Ectodermal cell (in vitro differentiated cells): Measurements from ENCODE around the gene GIPC3.
"Not testable (repeated sequence)": the region's sequence is repeated elsewhere in the genome, so short reads cannot be mapped to it uniquely, and the experiment has no call there.

ENCODE experiments used
- H3K27ac ChIP-seq: 2 replicates; pipeline ENCODE4 v1.7.0; 2013; ENCODE audit warnings: mild to moderate bottlenecking, low read depth, low read length; ENCODE audit not compliant: insufficient read depth, poor library complexity, severe bottlenecking
- H3K27me3 ChIP-seq: 2 replicates; pipeline ENCODE4 v1.7.0; 2013; ENCODE audit warnings: mild to moderate bottlenecking, low read length; ENCODE audit not compliant: insufficient read depth, control insufficient read depth, poor library complexity, severe bottlenecking
- H3K36me3 ChIP-seq: one replicate; pipeline ENCODE4 v1.7.0; 2013; ENCODE audit warnings: low read length; ENCODE audit not compliant: control insufficient read depth, insufficient read depth
- H3K4me1 ChIP-seq: one replicate; pipeline ENCODE4 v1.7.0; 2013; ENCODE audit warnings: low read length; ENCODE audit not compliant: control insufficient read depth, insufficient read depth
- H3K4me3 ChIP-seq: 2 replicates; pipeline ENCODE4 v1.7.0; 2013; ENCODE audit warnings: low read depth, low read length, control low read depth; ENCODE audit not compliant: insufficient read depth
- H3K9me3 ChIP-seq: 2 replicates; pipeline ENCODE4 v1.7.0; 2013; ENCODE audit warnings: mild to moderate bottlenecking, low read length, moderate library complexity; ENCODE audit not compliant: control insufficient read depth
- WGBS, 2 experiments: methylation state at CpG; one replicate each; pipeline ENCODE4 v1.1.7; 2013; ENCODE audit warnings: missing lambda C conversion rate in 2 of 2; 5-methylcytosine and 5-hydroxymethylcytosine counted together

Gene GIPC3

DNA sequence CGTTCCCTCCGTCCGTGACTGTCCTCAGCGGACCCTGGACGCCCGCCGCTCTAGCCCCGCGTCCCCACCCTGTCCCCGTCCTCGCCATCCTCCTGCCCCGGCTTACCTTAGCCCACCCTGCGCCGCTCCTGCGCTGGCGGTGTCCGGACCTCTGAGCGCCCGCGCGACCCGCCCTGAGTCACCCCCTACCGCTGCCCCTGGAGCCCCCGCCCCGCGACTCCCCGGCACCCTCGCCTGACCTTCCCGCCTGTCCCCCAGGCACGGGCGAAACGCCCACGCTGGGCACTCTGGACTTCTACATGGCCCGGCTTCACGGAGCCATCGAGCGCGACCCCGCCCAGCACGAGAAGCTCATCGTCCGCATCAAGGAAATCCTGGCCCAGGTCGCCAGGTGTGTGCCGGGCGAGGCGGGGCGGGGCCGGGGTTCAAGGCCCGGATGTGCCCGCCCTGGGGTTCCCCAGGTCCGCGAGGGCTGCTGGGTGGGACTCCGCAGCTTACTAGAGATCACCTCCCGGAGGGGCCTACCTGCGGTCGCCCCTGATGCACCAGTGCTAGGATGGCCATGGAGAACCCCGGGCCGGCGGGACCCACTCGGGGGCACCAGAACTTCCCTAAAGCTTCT, 7.4 kb upstream of the GIPC3 start:
- Histone ChIP-seq H3K9me3 (no peaks in the 10 kb centered on the region), H3K4me3 (no peak overlapping the region), H3K4me1 (peaks cover 9% of the 10 kb centered on the region), H3K36me3 (no peaks in the 10 kb centered on the region), H3K27ac (no peak overlapping the region), H3K27me3 (peaks cover 34% of the 10 kb centered on the region)
- WGBS, 2 experiments, result 50% methylated on average over 60 of the region's 60 CpGs

DNA sequence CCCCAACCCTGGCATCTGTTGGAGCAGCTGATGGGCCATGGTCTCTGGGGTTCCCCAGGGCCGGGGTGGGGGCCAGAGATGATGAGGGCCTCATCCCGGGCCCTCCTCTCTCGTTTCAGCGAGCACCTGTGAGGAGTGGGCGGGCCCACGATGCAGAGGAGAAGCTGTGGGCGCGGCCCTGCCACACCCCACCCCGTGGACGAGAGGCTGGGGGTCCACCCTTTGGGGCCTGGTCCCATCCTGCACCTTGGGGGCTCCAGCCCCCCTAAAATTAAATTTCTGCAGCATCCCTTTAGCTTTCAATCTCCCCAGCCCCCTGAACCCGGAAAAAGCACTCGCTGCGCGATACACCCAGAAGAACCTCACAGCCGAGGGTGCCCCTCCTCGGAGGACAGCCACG, 6.9 kb upstream of the GIPC3 start:
- H3K27ac ChIP-seq, result no peak overlapping the region
- H3K4me3 ChIP-seq, result no peak overlapping the region
- H3K9me3 ChIP-seq, result no peaks in the 10 kb centered on the region
- peaks cover 38% of the 10 kb centered on the region for H3K27me3 ChIP-seq
- WGBS, 2 experiments, result 82 to 83% methylated on average over 17 of the region's 17 CpGs
- H3K4me1 ChIP-seq, result peaks cover 9% of the 10 kb centered on the region
- H3K36me3 ChIP-seq, result no peaks in the 10 kb centered on the region

DNA sequence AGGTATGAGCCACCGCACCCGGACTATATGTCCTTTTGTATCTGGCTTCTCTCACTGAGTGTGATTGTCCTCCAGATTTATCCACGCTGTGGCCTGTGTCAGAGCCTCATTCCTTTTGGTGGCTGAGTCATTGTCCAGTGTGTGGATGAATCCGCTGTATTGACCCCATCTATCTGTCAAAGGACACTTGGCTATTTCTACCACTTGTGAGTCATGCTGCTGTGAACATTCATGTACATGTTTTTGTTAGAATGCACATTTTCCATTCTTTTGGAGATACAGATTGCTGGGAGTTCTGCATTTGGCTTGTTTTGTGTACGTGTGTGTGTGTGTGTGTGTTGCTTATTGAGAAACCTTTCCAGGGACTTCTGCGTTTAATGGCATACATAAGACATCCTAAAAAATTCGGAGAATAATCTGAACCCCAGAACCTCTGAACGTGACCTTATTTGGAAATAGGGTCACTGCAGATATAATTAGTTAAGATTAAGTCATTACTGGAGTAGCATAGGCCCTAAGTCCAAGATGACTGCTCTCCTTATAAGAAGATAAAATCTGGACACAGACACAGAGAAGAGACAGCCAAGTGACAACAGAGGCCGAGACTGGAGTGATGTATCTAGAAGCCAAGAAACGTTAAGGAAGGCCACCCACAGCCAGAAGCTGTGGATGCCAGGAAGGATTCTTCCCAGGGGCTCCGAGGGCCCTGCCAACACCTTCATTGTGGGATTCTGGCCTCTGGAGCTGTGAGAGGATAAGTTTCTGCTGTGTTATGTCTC, 4.9 kb upstream of the GIPC3 start:
- 80 to 81% methylated on average over 11 of the region's 11 CpGs for WGBS, 2 experiments
- no peak overlapping the region for H3K27ac ChIP-seq
- H3K9me3 ChIP-seq, result no peaks in the 10 kb centered on the region
- no peaks in the 10 kb centered on the region for H3K36me3 ChIP-seq
- peaks cover 9% of the 10 kb centered on the region for H3K4me1 ChIP-seq
- H3K27me3 ChIP-seq, result peaks cover 53% of the 10 kb centered on the region
- no peak overlapping the region for H3K4me3 ChIP-seq

DNA sequence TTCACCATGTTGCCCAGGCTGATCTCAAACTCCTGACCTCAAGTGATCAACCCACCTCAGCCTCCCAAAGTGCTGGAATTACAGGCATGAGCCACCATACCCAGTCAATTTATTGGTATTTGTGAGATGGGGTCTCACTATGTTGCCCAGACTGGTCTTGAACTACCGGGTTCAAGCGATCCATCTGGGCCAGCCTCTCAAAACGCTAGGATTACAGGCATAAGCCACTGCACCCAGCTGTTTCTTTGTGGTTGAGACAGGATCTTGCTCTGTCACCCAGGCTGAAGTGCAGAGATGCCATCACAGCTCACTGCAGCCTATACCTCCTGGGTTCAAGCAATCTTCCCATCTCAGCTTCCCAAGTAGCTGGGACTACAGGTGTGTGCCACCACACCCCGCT, 3.5 kb upstream of the GIPC3 start:
- not testable (repeated sequence) for H3K4me3 ChIP-seq, H3K4me1 ChIP-seq, H3K9me3 ChIP-seq, H3K27ac ChIP-seq, H3K36me3 ChIP-seq
- 81 to 82% methylated on average over 4 of the region's 4 CpGs for WGBS, 2 experiments
- H3K27me3 ChIP-seq, result peaks cover 56% of the 10 kb centered on the region

DNA sequence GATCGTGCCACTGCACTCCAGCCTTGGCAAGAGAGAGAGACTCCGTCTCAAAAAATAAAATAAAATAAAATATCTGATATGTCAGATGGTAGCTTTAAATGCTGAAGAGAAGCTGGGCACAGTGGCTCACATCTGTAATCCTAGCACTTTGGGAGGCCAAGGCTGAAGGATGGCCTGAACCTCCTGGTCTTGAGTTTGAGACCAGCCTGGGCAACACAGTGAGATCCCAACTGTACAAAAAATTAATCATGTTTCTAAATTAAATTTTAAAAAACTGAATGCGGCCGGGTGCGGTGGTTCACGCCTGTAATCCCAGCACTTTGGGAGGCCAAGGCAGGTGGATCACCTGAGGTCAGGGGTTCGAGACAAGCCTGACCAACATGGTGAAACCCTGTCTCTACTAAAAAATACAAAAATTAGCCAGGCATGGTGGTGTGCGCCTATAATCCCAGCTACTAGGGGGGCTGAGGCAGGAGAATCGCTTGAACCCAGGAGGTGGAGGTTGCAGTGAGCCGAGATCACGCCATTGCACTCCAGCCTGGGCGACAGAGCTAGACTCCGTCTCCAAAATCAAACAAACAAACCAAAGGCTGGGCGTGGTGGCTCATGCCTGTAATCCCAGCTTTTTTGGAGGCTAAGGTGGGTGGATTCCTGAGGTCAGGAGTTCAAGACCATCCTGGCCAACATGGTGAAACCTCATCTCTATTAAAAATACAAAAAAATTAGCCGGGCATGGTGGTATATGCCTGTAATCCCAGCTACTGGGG, 1.1 kb upstream of the GIPC3 start:
- H3K27me3 ChIP-seq, result peaks cover 47% of the 10 kb centered on the region
- not testable (repeated sequence) for H3K9me3 ChIP-seq, H3K4me1 ChIP-seq, H3K27ac ChIP-seq, H3K36me3 ChIP-seq, H3K4me3 ChIP-seq
- 86 to 89% methylated on average over 13 to 15 of the region's 15 CpGs for WGBS, 2 experiments

DNA sequence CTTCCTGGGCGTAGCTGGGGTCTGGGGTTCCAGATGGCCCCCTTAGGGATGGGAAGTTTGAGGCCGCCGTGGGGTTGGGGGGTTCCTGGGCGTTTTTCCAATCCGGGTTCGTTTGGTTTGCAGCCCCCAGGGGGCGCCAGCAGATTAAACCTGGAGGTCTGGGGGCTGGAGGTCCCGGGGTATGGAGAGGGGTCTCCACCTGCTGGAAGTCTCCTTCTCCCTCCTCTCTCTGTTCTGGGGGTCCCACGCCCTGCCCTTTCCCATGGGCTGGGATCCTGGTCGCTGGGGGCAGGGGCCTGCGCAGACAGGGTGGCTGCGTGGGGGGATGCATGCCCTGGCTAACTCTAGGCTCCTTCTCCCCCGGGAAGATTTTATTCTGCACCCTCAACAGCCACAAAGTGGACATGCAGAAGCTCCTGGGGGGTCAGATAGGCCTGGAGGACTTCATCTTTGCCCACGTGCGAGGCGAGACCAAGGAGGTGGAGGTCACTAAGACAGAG, 899 bp downstream of the GIPC3 start:
- H3K4me1 ChIP-seq, result no peaks in the 10 kb centered on the region
- H3K27ac ChIP-seq, result no peak overlapping the region
- peaks cover 47% of the 10 kb centered on the region for H3K27me3 ChIP-seq
- H3K4me3 ChIP-seq, result no peak overlapping the region
- H3K36me3 ChIP-seq, result no peaks in the 10 kb centered on the region
- H3K9me3 ChIP-seq, result no peaks in the 10 kb centered on the region
- WGBS, 2 experiments, result 32 to 36% methylated on average over 16 of the region's 16 CpGs

DNA sequence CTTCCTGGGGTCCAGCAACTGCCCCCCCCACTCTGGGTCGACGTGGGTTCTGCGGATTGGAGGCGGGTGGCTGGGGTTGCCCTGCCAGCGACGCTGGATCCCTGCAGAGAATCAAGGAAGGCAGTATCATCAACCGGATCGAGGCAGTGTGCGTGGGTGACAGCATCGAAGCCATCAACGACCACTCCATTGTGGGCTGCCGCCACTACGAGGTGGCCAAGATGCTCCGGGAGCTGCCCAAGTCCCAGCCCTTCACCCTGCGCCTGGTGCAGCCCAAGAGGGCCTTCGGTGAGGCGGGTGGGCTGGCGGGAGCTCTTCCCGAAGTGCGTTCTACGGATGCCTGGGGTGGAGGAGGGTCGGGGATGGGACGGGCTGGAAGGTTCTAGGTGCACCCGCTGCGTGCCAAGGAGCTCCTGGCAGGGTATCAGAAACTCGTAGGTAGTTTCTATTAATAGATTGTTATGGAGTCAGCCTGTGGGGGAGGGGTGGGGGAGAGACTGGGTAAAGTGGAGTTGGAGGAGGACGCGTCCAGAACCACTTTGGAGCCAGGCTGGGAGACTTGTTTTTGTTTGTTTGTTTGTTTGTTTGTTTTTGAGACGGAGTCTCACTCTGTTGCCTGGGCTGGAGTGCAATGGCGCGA, 1.5 kb downstream of the GIPC3 start:
- Histone ChIP-seq H3K27me3 (peaks cover 44% of the 10 kb centered on the region), H3K4me3 (no peak overlapping the region), H3K27ac (no peak overlapping the region), H3K9me3 (no peaks in the 10 kb centered on the region), H3K36me3 (no peaks in the 10 kb centered on the region), H3K4me1 (no peaks in the 10 kb centered on the region)
- 74 to 75% methylated on average over 31 of the region's 31 CpGs for WGBS, 2 experiments

DNA sequence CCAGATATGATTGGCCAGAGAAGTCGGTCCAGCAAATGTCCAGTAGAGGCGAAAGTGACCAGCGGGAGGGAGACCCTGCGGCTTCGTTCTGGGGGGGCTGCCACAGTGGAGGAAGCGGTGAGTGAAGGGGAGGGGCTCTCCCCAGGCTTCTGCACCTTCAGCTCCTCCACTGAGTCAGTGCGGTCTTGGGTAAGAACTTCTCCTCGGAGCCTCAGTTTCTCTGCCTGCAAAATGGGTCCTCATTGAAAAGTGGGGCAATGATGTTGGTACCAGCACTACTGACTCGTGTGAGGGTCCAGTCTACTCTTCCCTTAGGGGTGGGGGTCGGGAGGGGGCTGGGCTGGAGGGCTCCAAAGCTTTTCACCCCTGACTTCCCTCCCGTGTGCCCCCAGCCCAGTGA, 4.2 kb downstream of the GIPC3 start:
- Histone ChIP-seq H3K4me3 (no peak overlapping the region), H3K36me3 (no peaks in the 10 kb centered on the region), H3K27ac (no peak overlapping the region), H3K4me1 (no peaks in the 10 kb centered on the region), H3K27me3 (peaks cover 35% of the 10 kb centered on the region), H3K9me3 (no peaks in the 10 kb centered on the region)
- WGBS, 2 experiments, result 84 to 87% methylated on average over 11 of the region's 11 CpGs

DNA sequence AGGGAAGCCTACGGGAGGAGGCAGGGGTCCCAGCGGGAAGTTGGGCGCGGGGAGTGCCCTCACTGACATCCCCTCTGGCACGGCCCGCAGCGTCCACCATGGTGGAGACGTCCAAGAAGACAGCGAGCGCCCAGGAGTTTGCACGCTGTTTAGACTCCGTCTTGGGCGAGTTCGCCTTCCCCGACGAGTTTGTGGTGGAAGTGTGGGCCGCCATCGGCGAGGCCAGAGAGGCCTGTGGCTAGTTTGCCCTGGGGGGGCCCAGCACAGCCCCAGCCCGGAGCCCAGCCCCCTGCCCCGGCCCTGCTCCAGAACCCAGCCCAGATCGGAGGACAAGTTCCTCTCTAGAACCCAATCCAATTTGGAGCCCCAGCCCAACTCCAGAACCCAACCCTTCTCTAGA, 4.7 kb downstream of the GIPC3 start:
- 94% methylated on average over 22 of the region's 22 CpGs for WGBS, 2 experiments
- Histone ChIP-seq H3K27me3 (peaks cover 30% of the 10 kb centered on the region), H3K36me3 (no peaks in the 10 kb centered on the region), H3K9me3 (no peaks in the 10 kb centered on the region), H3K4me3 (no peak overlapping the region), H3K4me1 (no peaks in the 10 kb centered on the region), H3K27ac (no peak overlapping the region)
